Measurements from ENCODE around the gene HNRNPUL1.
A peak's percentile ranks its signal among the peaks of the same experiment; 100 is the strongest.
"Not testable (repeated sequence)": the region's sequence is repeated elsewhere in the genome, so short reads cannot be mapped to it uniquely, and the experiment has no call there.

Gene HNRNPUL1

GRCh38 chr19:41327576-41328156, 63.5 kb downstream of the HNRNPUL1 start:
- DNase-seq (ENCODE audit: low read depth): peak; percentile 47

DNA sequence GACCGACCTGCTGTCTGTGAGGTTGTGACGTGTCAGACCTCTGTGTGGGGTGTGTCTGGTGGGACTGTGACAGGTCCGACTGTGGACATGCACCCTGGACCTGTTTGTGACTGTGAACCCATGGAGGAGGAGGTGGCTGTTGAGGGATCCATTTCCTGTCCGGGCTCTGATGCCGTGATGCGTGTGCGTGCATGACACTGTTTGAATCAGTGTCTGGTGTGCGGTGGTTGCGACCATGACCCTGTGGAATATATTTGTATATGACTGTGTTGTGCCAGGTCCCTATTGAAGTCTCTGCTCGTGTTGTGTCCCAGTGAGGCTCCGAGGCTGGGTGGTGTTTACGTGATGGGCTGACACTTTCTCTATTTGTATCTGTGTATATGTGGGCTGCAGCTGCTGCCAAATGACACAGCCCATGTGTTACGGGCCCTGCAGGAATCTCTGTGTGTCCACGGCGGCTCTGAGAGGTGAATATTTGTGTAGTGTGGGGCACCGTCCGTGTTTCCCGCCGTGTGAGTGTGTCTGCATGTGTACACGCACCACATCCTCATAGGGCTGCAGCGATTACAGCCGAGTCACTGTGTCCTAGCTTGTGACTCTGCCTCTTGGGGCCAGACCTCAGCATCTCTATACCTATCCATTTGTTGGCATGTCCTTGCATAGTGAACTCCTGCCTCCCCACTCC, 64.1 kb downstream of the HNRNPUL1 start:
- DNase-seq (ENCODE audit: low read depth): peak; percentile 14

- DNase-seq (ENCODE audit: low read depth): no peak
Observed at GRCh38 chr19:41328842-41329225, 64.7 kb downstream of the HNRNPUL1 start.

GRCh38 chr19:41330481-41330880, 66.3 kb downstream of the HNRNPUL1 start:
- no peak for DNase-seq (ENCODE audit: low read depth)

DNA sequence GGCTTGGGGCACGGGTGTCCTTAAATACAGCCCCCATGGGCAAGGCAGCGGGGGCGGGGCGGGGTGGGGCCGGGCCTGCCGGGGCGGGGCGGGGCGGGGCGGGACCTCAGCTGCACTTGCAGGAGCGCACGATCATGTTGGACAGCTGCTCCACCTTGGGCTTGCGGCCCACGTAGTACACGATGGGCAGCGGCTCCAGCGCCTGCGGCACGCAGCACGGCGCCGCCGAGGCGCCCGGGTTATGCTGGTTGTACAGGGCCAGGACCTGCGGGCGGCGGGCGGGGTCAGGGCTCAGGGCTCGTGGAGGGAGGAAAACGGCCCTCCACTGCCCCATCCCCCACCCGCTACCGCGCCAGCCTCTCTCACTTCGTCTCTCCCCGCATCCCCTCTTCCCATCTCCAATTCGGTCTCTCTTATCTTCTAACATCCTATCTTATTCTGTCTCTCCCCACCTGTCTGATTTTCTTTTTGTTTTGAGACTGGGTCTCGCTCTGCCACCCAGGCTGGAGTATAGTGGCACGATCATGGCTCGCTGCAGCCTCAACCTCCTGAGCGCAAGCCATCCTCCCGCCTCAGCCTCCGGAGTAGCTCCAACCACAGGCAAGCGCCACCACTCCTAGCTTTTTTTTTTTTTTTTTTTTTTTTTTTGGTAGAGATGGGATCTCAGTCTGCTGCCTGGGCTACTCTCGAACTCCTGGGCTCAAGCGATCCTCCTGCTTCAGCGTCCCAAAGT, 66.9 kb downstream of the HNRNPUL1 start:
- no peak for DNase-seq (ENCODE audit: low read depth)

DNA sequence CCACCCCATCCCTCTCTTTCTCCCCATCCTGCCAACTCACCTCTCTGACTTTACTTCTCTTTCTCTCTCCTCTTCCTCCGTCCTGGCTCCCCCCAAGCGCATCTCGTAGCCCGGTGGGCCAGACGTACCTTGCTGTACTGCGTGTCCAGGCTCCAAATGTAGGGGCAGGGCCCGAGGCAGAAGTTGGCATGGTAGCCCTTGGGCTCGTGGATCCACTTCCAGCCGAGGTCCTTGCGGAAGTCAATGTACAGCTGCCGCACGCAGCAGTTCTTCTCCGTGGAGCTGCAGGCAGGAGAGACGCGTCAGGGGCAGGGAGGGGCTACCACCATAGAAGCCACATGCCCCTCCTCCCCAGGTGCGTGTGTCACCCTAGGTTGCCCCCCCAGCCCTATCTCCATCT, 67.8 kb downstream of the HNRNPUL1 start:
- no peak for DNase-seq (ENCODE audit: low read depth)

- no peak for DNase-seq (ENCODE audit: low read depth)
Observed at GRCh38 chr19:41332468-41332867, 68.3 kb downstream of the HNRNPUL1 start.

- DNase-seq (ENCODE audit: low read depth): no peak
Observed at GRCh38 chr19:41334793-41335192, 70.6 kb downstream of the HNRNPUL1 start.

GRCh38 chr19:41335467-41335866, 71.3 kb downstream of the HNRNPUL1 start:
- no peak for DNase-seq (ENCODE audit: low read depth)

- DNase-seq (ENCODE audit: low read depth): peak; percentile 65
Observed at GRCh38 chr19:41339936-41340335, 75.8 kb downstream of the HNRNPUL1 start.

- DNase-seq (ENCODE audit: low read depth): no peak
Observed at GRCh38 chr19:41341669-41342490, 77.7 kb downstream of the HNRNPUL1 start.

GRCh38 chr19:41344162-41344561, 80.0 kb downstream of the HNRNPUL1 start:
- no peak for DNase-seq (ENCODE audit: low read depth)

DNA sequence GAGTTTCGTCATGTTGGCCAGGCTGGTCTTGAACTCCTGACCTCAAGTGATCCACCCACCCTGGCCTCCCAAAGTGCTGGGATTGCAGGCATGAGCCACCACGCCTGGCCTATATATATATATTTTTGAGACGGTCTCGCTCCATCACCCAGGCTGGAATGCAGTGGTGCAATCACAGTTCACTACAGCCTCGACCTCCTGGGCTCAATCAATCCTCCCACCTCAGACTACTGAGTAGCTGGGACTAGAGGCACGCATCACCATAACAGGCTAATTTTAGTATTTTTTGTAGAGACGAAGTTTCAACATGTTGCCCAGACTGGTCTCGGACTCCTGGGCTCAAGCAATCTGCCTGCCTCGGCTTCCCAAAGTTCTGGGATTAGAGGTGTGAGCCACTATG, 82.7 kb downstream of the HNRNPUL1 start:
- not testable (repeated sequence) for DNase-seq (ENCODE audit: low read depth)

DNA sequence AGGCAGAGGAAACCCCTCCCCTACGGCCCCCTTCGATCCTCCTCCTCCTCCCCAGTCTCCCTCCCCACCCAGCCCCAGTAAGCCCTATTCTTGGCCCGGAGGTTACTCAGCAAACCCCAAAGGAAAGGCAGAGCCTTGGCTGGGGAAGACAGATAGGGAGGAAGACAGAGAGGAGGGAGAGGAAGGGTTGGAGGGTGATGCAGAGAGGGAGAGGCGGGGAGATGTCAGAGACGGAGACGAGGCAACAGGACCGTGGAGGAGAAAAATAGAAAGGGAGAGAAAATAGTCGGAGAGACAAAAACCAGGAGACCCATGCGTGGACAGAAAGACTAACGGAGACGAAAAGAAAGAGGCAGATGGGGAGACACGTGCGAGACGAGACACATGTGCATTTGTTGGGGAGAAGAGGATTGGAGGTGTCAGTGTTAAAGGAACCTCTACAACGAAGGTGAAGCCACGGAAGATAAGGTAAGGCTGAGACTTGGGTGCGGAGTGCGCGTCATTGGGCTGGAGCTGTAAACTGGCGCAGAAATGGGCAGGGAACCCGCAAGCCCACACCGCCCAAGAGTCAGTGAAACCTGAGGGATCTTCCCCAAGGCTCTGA, 86.7 kb downstream of the HNRNPUL1 start:
- DNase-seq (ENCODE audit: low read depth): peak; percentile 31

GRCh38 chr19:41351339-41352245, 87.4 kb downstream of the HNRNPUL1 start:
- DNase-seq (ENCODE audit: low read depth): peak; percentile 67

GRCh38 chr19:41352279-41352608, 88.1 kb downstream of the HNRNPUL1 start:
- DNase-seq (ENCODE audit: low read depth): no peak

DNA sequence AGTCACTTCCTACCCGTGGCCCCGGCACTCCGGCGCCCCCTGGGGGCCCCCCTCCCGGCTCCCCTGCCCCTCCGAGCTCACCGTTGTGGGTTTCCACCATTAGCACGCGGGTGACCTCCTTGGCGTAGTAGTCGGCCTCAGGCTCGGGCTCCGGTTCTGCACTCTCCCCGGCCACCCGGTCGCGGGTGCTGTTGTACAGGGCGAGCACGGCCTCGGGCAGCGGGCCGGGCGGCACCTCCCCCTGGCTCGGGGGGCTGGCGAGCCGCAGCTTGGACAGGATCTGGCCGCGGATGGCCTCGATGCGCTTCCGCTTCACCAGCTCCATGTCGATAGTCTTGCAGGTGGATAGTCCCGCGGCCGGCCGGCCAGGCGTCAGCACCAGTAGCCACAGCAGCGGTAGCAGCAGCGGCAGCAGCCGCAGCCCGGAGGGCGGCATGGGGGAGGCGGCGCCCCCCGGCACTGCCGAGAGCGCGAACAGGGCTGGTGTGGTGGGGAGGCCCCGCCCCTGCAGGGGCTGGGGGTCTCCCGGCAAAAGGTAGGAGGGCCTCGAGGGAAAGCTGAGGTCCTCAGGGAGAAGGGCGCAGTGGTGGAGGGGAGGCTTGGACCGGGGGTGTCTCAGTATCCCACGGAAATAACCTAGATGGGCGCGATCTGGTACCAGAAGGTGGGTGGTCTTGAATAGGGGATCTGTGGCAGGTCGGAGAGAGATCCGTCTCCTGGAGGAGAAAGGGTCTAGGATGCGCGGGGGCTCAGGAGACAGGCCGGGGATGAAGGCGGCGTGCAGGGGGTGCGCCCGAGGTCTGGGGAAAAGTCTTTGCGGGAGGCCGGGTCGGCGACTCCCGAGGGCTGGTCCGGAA, 88.7 kb downstream of the HNRNPUL1 start:
- DNase-seq (ENCODE audit: low read depth): peak; percentile 71

GRCh38 chr19:41353466-41354342, 89.5 kb downstream of the HNRNPUL1 start, which contains the start of gene TGFB1:
Gene TGFB1, minus strand, starts transcription at chr19:41353922. Its CDS starts 878 bp downstream, at chr19:41353044.
- DNase-seq (ENCODE audit: low read depth): peak; percentile 87

All from ELR (cell line).